Caco-2 (cell line): Measurements from ENCODE around the gene VPS51. TPM values are rescaled to one million over a fixed set of nuclear protein-coding genes. Genes with fewer than 3 reads are reported as not detected.

ENCODE experiments used
- BruUV-seq: library from RNA; stranded (reverse); fragments of 400-500 nt; replicated peaks from 2 replicates; lab custom pipeline; 2021; lab: Mats Ljungman, UMichigan
- CTCF ChIA-PET: fragments of 300-600 bp; sonication (Branson Sonifier 250); formaldehyde crosslinking; loops from one replicate; lab custom pipeline; 2022; ENCODE audit warnings: antibody characterized with exemption; lab: Charles Lee
- POLR2A ChIA-PET: fragments of 300-600 bp; sonication (Branson Sonifier 250); formaldehyde crosslinking; loops from one replicate; lab custom pipeline; 2022; ENCODE audit warnings: antibody characterized with exemption; lab: Charles Lee
- DNase-seq, 2 experiments: peaks; one replicate each; pipeline versions ENCODE4 v3.0.0 to v3.0.0-alpha.2; 2020 to 2022
- H3K27me3 ChIP-seq: replicated peaks from 2 replicates; pipeline ENCODE4 v1.6.0; 2011; ENCODE audit warnings: low read length; ENCODE audit not compliant: control insufficient read depth, insufficient read depth
- H3K36me3 ChIP-seq: 2 replicates; pipeline ENCODE4 v1.5.1; 2011; ENCODE audit warnings: low read length; ENCODE audit not compliant: control insufficient read depth, insufficient read depth
- H3K4me1 ChIP-seq: fragments of 250-450 bp; sonication (Bioruptor Pico); 2 replicates; pipeline ENCODE4 v1.5.1; 2020; ENCODE audit warnings: mild to moderate bottlenecking
- H3K4me3 ChIP-seq: 2 replicates; pipeline ENCODE4 v1.5.1; 2011; ENCODE audit warnings: low read depth, mild to moderate bottlenecking, control low read depth, low read length
- H3K9me3 ChIP-seq: fragments of 250-450 bp; sonication (Bioruptor Pico); 2 replicates; pipeline ENCODE4 v1.5.1; 2020; ENCODE audit warnings: mild to moderate bottlenecking, moderate library complexity
- H3K27ac Mint-ChIP-seq: one replicate; pipeline ENCODE4 v1.8.0; 2022; ENCODE audit warnings: mixed read lengths; ENCODE audit not compliant: unreplicated experiment
- H3K27me3 Mint-ChIP-seq: one replicate; pipeline ENCODE4 v1.8.0; 2022; ENCODE audit warnings: mixed read lengths; ENCODE audit not compliant: insufficient read depth, unreplicated experiment
- H3K36me3 Mint-ChIP-seq: one replicate; pipeline ENCODE4 v1.8.0; 2022; ENCODE audit warnings: mild to moderate bottlenecking, mixed read lengths; ENCODE audit not compliant: insufficient read depth, unreplicated experiment
- H3K4me1 Mint-ChIP-seq: one replicate; pipeline ENCODE4 v1.8.0; 2022; ENCODE audit warnings: low read depth, mixed read lengths; ENCODE audit not compliant: unreplicated experiment
- H3K4me3 Mint-ChIP-seq: one replicate; pipeline ENCODE4 v1.8.0; 2022; ENCODE audit warnings: mild to moderate bottlenecking, moderate library complexity, mixed read lengths; ENCODE audit not compliant: unreplicated experiment
- H3K9me3 Mint-ChIP-seq: one replicate; pipeline ENCODE4 v1.8.0; 2022; ENCODE audit warnings: mixed read lengths; ENCODE audit not compliant: unreplicated experiment
- intact Hi-C: fragments of 100-400 bp; cut with micrococcal nuclease; formaldehyde crosslinking; loops from one replicate; pipeline ENCODE4 v1.10.0; 2022; ENCODE audit not compliant: unreplicated experiment
- total RNA-seq: library from RNA; stranded (reverse); gene quantifications from 2 replicates; pipeline ENCODE4 v1.2.3, GENCODE V29; 2022
- TF ChIP-seq, protein P1 (sequence below), 2 experiments: fragments of 200-600 bp in 1 of 2; IDR thresholded peaks; 1 replicate in 1 of 2; 2 replicates in 1 of 2; pipeline versions ENCODE4 v1.5.1 to v1.8.0; 2011 to 2022; ENCODE audit warnings: antibody characterized with exemption in 1 of 2, control low read depth in 1 of 2, inconsistent platforms in 1 of 2, low read depth in 1 of 2, low read length in 1 of 2, mild to moderate bottlenecking in 1 of 2, moderate library complexity in 1 of 2; ENCODE audit not compliant: insufficient read depth in 1 of 2, severe bottlenecking in 1 of 2, unreplicated experiment in 1 of 2

The VPS51 gene
- total RNA-seq, 1 experiment from 2014 or later = 158 TPM

DNA sequence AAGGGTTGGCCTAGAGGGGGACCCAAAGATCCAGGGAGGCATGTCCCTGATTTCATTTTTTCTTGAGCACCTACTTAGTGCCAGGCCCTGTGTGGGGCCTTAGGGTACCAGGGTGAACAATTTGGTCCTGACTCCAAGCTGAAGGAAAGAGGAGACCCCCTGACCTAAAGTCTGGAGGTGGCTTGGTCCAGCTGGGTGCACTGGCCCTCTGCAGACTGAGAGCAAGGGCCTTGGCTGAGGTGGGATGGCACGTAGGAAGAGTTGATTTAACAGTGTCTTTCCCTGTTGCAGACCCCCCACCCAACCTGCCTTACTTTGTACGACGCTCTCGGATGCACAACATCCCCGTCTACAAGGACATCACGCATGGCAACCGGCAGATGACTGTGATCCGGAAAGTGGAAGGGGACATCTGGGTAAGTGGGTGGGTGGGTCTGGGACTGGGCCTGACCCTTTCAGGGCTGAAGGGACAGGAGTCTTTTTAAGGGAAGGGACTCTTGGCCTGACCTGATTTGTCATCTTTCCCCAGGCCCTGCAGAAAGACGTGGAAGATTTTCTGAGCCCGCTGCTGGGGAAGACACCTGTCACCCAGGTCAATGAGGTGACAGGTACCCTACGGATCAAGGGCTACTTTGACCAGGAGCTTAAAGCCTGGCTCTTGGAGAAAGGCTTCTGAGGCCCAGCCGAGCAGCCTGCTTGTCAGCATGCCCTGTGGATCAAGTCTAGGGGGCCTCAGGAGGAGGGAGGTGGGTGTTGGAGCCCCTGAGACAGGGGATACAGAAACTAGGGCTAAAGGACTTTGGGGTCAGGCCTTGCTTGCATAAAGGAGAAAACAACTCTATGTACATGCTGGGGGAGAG lies 29.4 kb downstream of the VPS51 start:
- intact Hi-C loops = no loop called here
- H3K4me3 ChIP-seq = no peak overlapping the region
- Mint-ChIP-seq H3K9me3 (no peaks in the 10 kb centered on the region), H3K36me3 (peaks cover 80% of the 10 kb centered on the region), H3K27ac (no peak overlapping the region), H3K4me1 (peaks cover 7% of the 10 kb centered on the region), H3K4me3 (no peak overlapping the region), H3K27me3 (no peaks in the 10 kb centered on the region)
- TF ChIP-seq, protein P1, sequence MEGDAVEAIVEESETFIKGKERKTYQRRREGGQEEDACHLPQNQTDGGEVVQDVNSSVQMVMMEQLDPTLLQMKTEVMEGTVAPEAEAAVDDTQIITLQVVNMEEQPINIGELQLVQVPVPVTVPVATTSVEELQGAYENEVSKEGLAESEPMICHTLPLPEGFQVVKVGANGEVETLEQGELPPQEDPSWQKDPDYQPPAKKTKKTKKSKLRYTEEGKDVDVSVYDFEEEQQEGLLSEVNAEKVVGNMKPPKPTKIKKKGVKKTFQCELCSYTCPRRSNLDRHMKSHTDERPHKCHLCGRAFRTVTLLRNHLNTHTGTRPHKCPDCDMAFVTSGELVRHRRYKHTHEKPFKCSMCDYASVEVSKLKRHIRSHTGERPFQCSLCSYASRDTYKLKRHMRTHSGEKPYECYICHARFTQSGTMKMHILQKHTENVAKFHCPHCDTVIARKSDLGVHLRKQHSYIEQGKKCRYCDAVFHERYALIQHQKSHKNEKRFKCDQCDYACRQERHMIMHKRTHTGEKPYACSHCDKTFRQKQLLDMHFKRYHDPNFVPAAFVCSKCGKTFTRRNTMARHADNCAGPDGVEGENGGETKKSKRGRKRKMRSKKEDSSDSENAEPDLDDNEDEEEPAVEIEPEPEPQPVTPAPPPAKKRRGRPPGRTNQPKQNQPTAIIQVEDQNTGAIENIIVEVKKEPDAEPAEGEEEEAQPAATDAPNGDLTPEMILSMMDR (IDR thresholded peaks at IDR 0.05; ENCODE audit: insufficient read depth in 1 of 2, low read depth in 1 of 2, low read length in 1 of 2, severe bottlenecking in 1 of 2, unreplicated experiment in 1 of 2) = no peak
- H3K27me3 ChIP-seq = no peaks in the 10 kb centered on the region
- no peaks in the 10 kb centered on the region for H3K9me3 ChIP-seq
- H3K36me3 ChIP-seq = peaks cover 6% of the 10 kb centered on the region
- CTCF ChIA-PET = no interaction called here
- no TSS peak for BruUV-seq
- POLR2A ChIA-PET = no interaction called here
- DNase-seq = no peak
- peaks cover 14% of the 10 kb centered on the region for H3K4me1 ChIP-seq

- H3K27me3 Mint-ChIP-seq = no peaks in the 10 kb centered on the region
- ChIA-PET POLR2A (no interaction called here), CTCF (no interaction called here)
- TF ChIP-seq, protein P1 (IDR thresholded peaks at IDR 0.05; ENCODE audit: insufficient read depth in 1 of 2, low read depth in 1 of 2, low read length in 1 of 2, severe bottlenecking in 1 of 2, unreplicated experiment in 1 of 2) = no peak
- peaks cover 7% of the 10 kb centered on the region for H3K4me1 ChIP-seq
- BruUV-seq = no TSS peak
- H3K27ac Mint-ChIP-seq = no peak overlapping the region
- no peak for DNase-seq
- no peaks in the 10 kb centered on the region for H3K4me1 Mint-ChIP-seq
- H3K9me3 Mint-ChIP-seq = no peaks in the 10 kb centered on the region
- no peaks in the 10 kb centered on the region for H3K27me3 ChIP-seq
- H3K36me3 ChIP-seq = peaks cover 9% of the 10 kb centered on the region
- H3K36me3 Mint-ChIP-seq = peaks cover 75% of the 10 kb centered on the region
- no peak overlapping the region for H3K4me3 ChIP-seq
- H3K9me3 ChIP-seq = no peaks in the 10 kb centered on the region
- H3K4me3 Mint-ChIP-seq = no peak overlapping the region
- intact Hi-C loops = no loop called here
These were observed 30.7 kb downstream of the VPS51 start for GRCh38 chr11:65126624-65127274.

- no peaks in the 10 kb centered on the region for H3K27me3 Mint-ChIP-seq
- no peaks in the 10 kb centered on the region for H3K9me3 ChIP-seq
- no TSS peak for BruUV-seq
- peaks cover 7% of the 10 kb centered on the region for H3K4me1 ChIP-seq
- CTCF ChIA-PET = interaction anchor here (0.6 to 0.8 kb wide), 2 partner anchors 527 to 1153 kb away, joined by 3 read pairs; no protein-coding TSS in a partner anchor
- H3K27me3 ChIP-seq = no peaks in the 10 kb centered on the region
- intact Hi-C loops = no loop called here
- H3K36me3 Mint-ChIP-seq = peaks cover 70% of the 10 kb centered on the region
- no peak for DNase-seq
- H3K4me3 Mint-ChIP-seq = no peak overlapping the region
- H3K36me3 ChIP-seq = peaks cover 10% of the 10 kb centered on the region
- no peaks in the 10 kb centered on the region for H3K4me1 Mint-ChIP-seq
- POLR2A ChIA-PET = no interaction called here
- no peaks in the 10 kb centered on the region for H3K9me3 Mint-ChIP-seq
- H3K27ac Mint-ChIP-seq = no peak overlapping the region
- TF ChIP-seq, protein P1 (IDR thresholded peaks at IDR 0.05; ENCODE audit: insufficient read depth in 1 of 2, low read depth in 1 of 2, low read length in 1 of 2, severe bottlenecking in 1 of 2, unreplicated experiment in 1 of 2) = no peak
- H3K4me3 ChIP-seq = no peak overlapping the region
These were observed 31.6 kb downstream of the VPS51 start for GRCh38 chr11:65127473-65128181.
